Midbrain (tissue), 1 donor: ENCODE data around the gene ZNF576.
"Not testable (repeated sequence)": the region's sequence is repeated elsewhere in the genome, so short reads cannot be mapped to it uniquely, and the experiment has no call there.

Experiments used
- DNase-seq: peaks from one replicate; lab custom pipeline; 2025; lab: John Stamatoyannopoulos, UW

The ZNF576 gene

GRCh38 chr19:43595999-43596841 is at the start of gene ZNF576, which contains the start of gene IRGQ:
ZNF576 (plus strand) TSS chr19:43596595; CDS start chr19:43597109, 514 bp downstream.
IRGQ (minus strand) TSS chr19:43596134; CDS start chr19:43595338, 796 bp downstream.
- peak; percentile 100 for DNase-seq

GRCh38 chr19:43547926-43548325 is 48.5 kb upstream of the ZNF576 start:
- DNase-seq, result not testable (repeated sequence)

GRCh38 chr19:43548706-43549105 is 47.7 kb upstream of the ZNF576 start:
- DNase-seq, result no peak

- no peak for DNase-seq
Measured at GRCh38 chr19:43551399-43552197, 44.8 kb upstream of the ZNF576 start.

- DNase-seq, result no peak
Measured at GRCh38 chr19:43552198-43552450, 44.3 kb upstream of the ZNF576 start.

- no peak for DNase-seq
Measured at GRCh38 chr19:43552616-43553015, 43.8 kb upstream of the ZNF576 start.

- DNase-seq, result no peak
Measured at GRCh38 chr19:43553656-43554055, 42.7 kb upstream of the ZNF576 start.

- no peak for DNase-seq
Measured at GRCh38 chr19:43554317-43554895, 42.0 kb upstream of the ZNF576 start.

GRCh38 chr19:43555185-43555770 is 41.1 kb upstream of the ZNF576 start:
- DNase-seq, result peak; percentile 68

- DNase-seq, result no peak
Measured at GRCh38 chr19:43560687-43561086, 35.7 kb upstream of the ZNF576 start.

GRCh38 chr19:43561139-43561970 is 35.0 kb upstream of the ZNF576 start:
- DNase-seq, result no peak

- DNase-seq, result no peak
Measured at GRCh38 chr19:43562226-43562697, 34.1 kb upstream of the ZNF576 start.

- DNase-seq, result peak; percentile 66
Measured at GRCh38 chr19:43562698-43563241, 33.6 kb upstream of the ZNF576 start.

GRCh38 chr19:43563816-43564457 is 32.5 kb upstream of the ZNF576 start:
- DNase-seq, result no peak

GRCh38 chr19:43564800-43565199 is 31.6 kb upstream of the ZNF576 start:
- DNase-seq, result no peak

GRCh38 chr19:43569657-43570056 is 26.7 kb upstream of the ZNF576 start:
- DNase-seq, result no peak

GRCh38 chr19:43570174-43570791 is 26.1 kb upstream of the ZNF576 start:
- DNase-seq, result no peak

- DNase-seq, result no peak
Measured at GRCh38 chr19:43572171-43572588, 24.2 kb upstream of the ZNF576 start.

- no peak for DNase-seq
Measured at GRCh38 chr19:43574424-43575155, 21.8 kb upstream of the ZNF576 start.
